Esophagus muscularis mucosa (tissue), 4 donors: ENCODE measurements around the gene PSKH1. TPM values are rescaled to one million over a fixed set of nuclear protein-coding genes. Genes with fewer than 3 reads are reported as not detected.

ENCODE experiments used
- DNase-seq: peaks from one replicate; pipeline ENCODE4 v3.0.0-alpha.2; 2017; ENCODE audit errors: extremely low spot score
- H3K27ac ChIP-seq, 4 donors: fragments of 200-600 bp; sonication (generic); replicated peaks in 1 of 4; 1 replicate in 3 of 4; 2 replicates in 1 of 4; pipeline ENCODE4 v1.5.1; 2016 to 2019; ENCODE audit warnings: mild to moderate bottlenecking in 1 of 4
- H3K27me3 ChIP-seq, 4 donors: fragments of 200-600 bp; sonication (generic); one replicate each; pipeline versions ENCODE4 v1.5.1 to v1.6.0; 2016 to 2019
- H3K36me3 ChIP-seq, 4 donors: fragments of 200-600 bp; sonication (generic); one replicate each; pipeline ENCODE4 v1.5.1; 2016 to 2019
- H3K4me1 ChIP-seq, 4 donors: fragments of 200-600 bp; sonication (generic); one replicate each; pipeline ENCODE4 v1.5.1; 2016 to 2019
- H3K4me3 ChIP-seq, 4 donors: fragments of 200-600 bp; sonication (generic); 1 replicate in 2 of 4; 2 replicates in 2 of 4; pipeline ENCODE4 v1.5.1; 2016 to 2019; ENCODE audit warnings: mild to moderate bottlenecking in 4 of 4, moderate library complexity in 1 of 4
- H3K9me3 ChIP-seq, 4 donors: fragments of 200-600 bp; sonication (generic); 1 replicate in 3 of 4; 2 replicates in 1 of 4; pipeline ENCODE4 v1.5.1; 2016 to 2019
- EP300 ChIP-seq: sonication (generic); formaldehyde crosslinking; IDR thresholded peaks from one replicate; pipeline ENCODE4 v1.6.1; 2017; ENCODE audit warnings: antibody characterized with exemption
- POLR2A ChIP-seq: fragments of 450-650 bp; IDR thresholded peaks from one replicate; pipeline ENCODE4 v1.6.1; 2017; ENCODE audit warnings: antibody characterized with exemption, moderate library complexity, mild to moderate bottlenecking, low read depth
- POLR2AphosphoS5 ChIP-seq, 2 donors: sonication (generic); formaldehyde crosslinking; IDR thresholded peaks; one replicate each; pipeline ENCODE4 v1.6.1; 2017; ENCODE audit warnings: antibody characterized with exemption in 2 of 2
- WGBS: methylation state at CpG from one replicate; pipeline ENCODE4 v1.1.5; 2018; 5-methylcytosine and 5-hydroxymethylcytosine counted together
- intact Hi-C: fragments of 100-400 bp; cut with DNase I; formaldehyde crosslinking; loops from one replicate; pipeline ENCODE4 v1.15.1; 2023
- total RNA-seq, 4 donors: library from RNA; depleted of rRNA; stranded (reverse); fragments of >200 nt; gene quantifications; one replicate each; pipeline versions ENCODE4 v1.1.0 to v1.2.1, GENCODE V29; 2016
- TF ChIP-seq, protein P1 (sequence below), 3 experiments: fragments of 200-600 bp in 2 of 3; fragments of 450-650 bp in 1 of 3; sonication (generic) in 2 of 3; IDR thresholded peaks; one replicate each; pipeline ENCODE4 v1.5.1; 2017 to 2019; ENCODE audit warnings: antibody characterized with exemption in 3 of 3, mild to moderate bottlenecking in 2 of 3, moderate library complexity in 1 of 3

PSKH1 gene
- total RNA-seq, 4 donors from 2014 or later = 16.1 to 35.4 (median 26.4) TPM

GRCh38 chr16:67902831-67903230 lies 9.8 kb downstream of the PSKH1 start:
- intact Hi-C loops = no loop called here
- 77% methylated on average over 4 of the region's 4 CpGs for WGBS

GRCh38 chr16:67907397-67908180 lies 14.5 kb downstream of the PSKH1 start:
- no peaks in the 10 kb centered on the region for H3K9me3 ChIP-seq
- WGBS = 84% methylated on average over 10 of the region's 11 CpGs
- H3K4me1 ChIP-seq = peaks cover 0 to 13% (median 3%) of the 10 kb centered on the region in 4 donors
- peaks cover 12 to 71% (median 36%) of the 10 kb centered on the region in 4 donors for H3K36me3 ChIP-seq
- no peak overlapping the region for H3K4me3 ChIP-seq
- no peak overlapping the region for H3K27ac ChIP-seq
- intact Hi-C loops = no loop called here
- H3K27me3 ChIP-seq = no peaks in the 10 kb centered on the region
- DNase-seq = no peak
- TF ChIP-seq EP300 (no peak), POLR2A (no peak), POLR2AphosphoS5 (IDR thresholded peaks at IDR 0.05) (no peak)
- TF ChIP-seq, protein P1, sequence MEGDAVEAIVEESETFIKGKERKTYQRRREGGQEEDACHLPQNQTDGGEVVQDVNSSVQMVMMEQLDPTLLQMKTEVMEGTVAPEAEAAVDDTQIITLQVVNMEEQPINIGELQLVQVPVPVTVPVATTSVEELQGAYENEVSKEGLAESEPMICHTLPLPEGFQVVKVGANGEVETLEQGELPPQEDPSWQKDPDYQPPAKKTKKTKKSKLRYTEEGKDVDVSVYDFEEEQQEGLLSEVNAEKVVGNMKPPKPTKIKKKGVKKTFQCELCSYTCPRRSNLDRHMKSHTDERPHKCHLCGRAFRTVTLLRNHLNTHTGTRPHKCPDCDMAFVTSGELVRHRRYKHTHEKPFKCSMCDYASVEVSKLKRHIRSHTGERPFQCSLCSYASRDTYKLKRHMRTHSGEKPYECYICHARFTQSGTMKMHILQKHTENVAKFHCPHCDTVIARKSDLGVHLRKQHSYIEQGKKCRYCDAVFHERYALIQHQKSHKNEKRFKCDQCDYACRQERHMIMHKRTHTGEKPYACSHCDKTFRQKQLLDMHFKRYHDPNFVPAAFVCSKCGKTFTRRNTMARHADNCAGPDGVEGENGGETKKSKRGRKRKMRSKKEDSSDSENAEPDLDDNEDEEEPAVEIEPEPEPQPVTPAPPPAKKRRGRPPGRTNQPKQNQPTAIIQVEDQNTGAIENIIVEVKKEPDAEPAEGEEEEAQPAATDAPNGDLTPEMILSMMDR (IDR thresholded peaks at IDR 0.05) = no peak

More at GRCh38 chr16:67902831-67903230, 9.8 kb downstream of the PSKH1 start:
- peak overlapping the region in 1 of 4 donors; percentile 0 for H3K27ac ChIP-seq
- H3K27me3 ChIP-seq = no peaks in the 10 kb centered on the region
- peaks cover 0 to 40% (median 13%) of the 10 kb centered on the region in 4 donors for H3K36me3 ChIP-seq
- no peak overlapping the region for H3K4me3 ChIP-seq
- TF ChIP-seq POLR2A (no peak), POLR2AphosphoS5 (IDR thresholded peaks at IDR 0.05) (no peak), EP300 (no peak)
- TF ChIP-seq, protein P1 (IDR thresholded peaks at IDR 0.05) = no peak
- peaks cover 4 to 24% (median 14%) of the 10 kb centered on the region in 4 donors for H3K4me1 ChIP-seq
- DNase-seq = no peak
- no peaks in the 10 kb centered on the region for H3K9me3 ChIP-seq

DNA sequence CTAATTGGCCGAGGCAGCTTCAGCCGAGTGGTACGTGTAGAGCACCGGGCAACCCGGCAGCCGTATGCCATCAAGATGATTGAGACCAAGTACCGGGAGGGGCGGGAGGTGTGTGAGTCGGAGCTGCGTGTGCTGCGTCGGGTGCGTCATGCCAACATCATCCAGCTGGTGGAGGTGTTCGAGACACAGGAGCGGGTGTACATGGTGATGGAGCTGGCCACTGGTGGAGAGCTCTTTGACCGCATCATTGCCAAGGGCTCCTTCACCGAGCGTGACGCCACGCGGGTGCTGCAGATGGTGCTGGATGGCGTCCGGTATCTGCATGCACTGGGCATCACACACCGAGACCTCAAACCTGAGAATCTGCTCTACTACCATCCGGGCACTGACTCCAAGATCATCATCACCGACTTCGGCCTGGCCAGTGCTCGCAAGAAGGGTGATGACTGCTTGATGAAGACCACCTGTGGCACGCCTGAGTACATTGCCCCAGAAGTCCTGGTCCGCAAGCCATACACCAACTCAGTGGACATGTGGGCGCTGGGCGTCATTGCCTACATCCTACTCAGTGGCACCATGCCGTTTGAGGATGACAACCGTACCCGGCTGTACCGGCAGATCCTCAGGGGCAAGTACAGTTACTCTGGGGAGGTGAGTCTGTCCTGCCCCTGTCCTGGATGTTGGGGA lies 16.1 kb downstream of the PSKH1 start:
- Histone ChIP-seq H3K9me3 (no peaks in the 10 kb centered on the region), H3K4me3 (no peak overlapping the region), H3K36me3 (peaks cover 12 to 68% (median 43%) of the 10 kb centered on the region in 4 donors), H3K27me3 (no peaks in the 10 kb centered on the region), H3K27ac (no peak overlapping the region), H3K4me1 (peaks cover 0 to 5% (median 0%) of the 10 kb centered on the region in 4 donors)
- intact Hi-C loops = no loop called here
- TF ChIP-seq POLR2A = no peak
- no peak for TF ChIP-seq EP300
- TF ChIP-seq POLR2AphosphoS5 (IDR thresholded peaks at IDR 0.05) = no peak
- TF ChIP-seq, protein P1 (IDR thresholded peaks at IDR 0.05) = no peak
- no peak for DNase-seq
- 94% methylated on average over 21 of the region's 36 CpGs for WGBS

GRCh38 chr16:67910158-67910557 lies 17.1 kb downstream of the PSKH1 start:
- TF ChIP-seq EP300 = no peak
- TF ChIP-seq, protein P1 (IDR thresholded peaks at IDR 0.05) = no peak
- TF ChIP-seq POLR2AphosphoS5 (IDR thresholded peaks at IDR 0.05) = no peak
- H3K27me3 ChIP-seq = no peaks in the 10 kb centered on the region
- intact Hi-C loops = no loop called here
- no peak overlapping the region for H3K27ac ChIP-seq
- no peak overlapping the region for H3K4me3 ChIP-seq
- 60% methylated on average over 2 of the region's 2 CpGs for WGBS
- peaks cover 0 to 6% (median 1%) of the 10 kb centered on the region in 4 donors for H3K4me1 ChIP-seq
- DNase-seq = no peak
- H3K9me3 ChIP-seq = no peaks in the 10 kb centered on the region
- peaks cover 12 to 69% (median 45%) of the 10 kb centered on the region in 4 donors for H3K36me3 ChIP-seq
